ENCODE measurements around the gene MUC20. TPM values are rescaled to one million over a fixed set of nuclear protein-coding genes. Genes with fewer than 3 reads are reported as not detected.
"Not testable (repeated sequence)": the region's sequence is repeated elsewhere in the genome, so short reads cannot be mapped to it uniquely, and the experiment has no call there.

Gene MUC20
- total RNA-seq, 6 experiments from 2014 or later: 0.11 to 0.17 (median 0.14) TPM; not detected in 3

- Mint-ChIP-seq H3K36me3 (ENCODE audit: low read depth) (no peaks in the 10 kb centered on the region), H3K4me3 (no peak overlapping the region), H3K9me3 (no peaks in the 10 kb centered on the region), H3K4me1 (ENCODE audit: low read depth) (peaks cover 9% of the 10 kb centered on the region), H3K27me3 (ENCODE audit: insufficient read depth) (peaks cover 4% of the 10 kb centered on the region), H3K27ac (no peak overlapping the region)
- DNase-seq: no peak
- TF ChIP-seq CTCF (IDR thresholded peaks at IDR 0.05): no peak
Observed at GRCh38 chr3:195709676-195710085, 11.1 kb upstream of the MUC20 start.

- not testable (repeated sequence) for H3K4me3 Mint-ChIP-seq; H3K9me3 Mint-ChIP-seq; H3K4me1 Mint-ChIP-seq (ENCODE audit: low read depth); H3K27me3 Mint-ChIP-seq (ENCODE audit: insufficient read depth); H3K36me3 Mint-ChIP-seq (ENCODE audit: low read depth); H3K27ac Mint-ChIP-seq; DNase-seq
Observed at GRCh38 chr3:195710126-195710905, 10.5 kb upstream of the MUC20 start.

GRCh38 chr3:195711091-195711812, 9.5 kb upstream of the MUC20 start:
- H3K4me1 Mint-ChIP-seq (ENCODE audit: low read depth); DNase-seq; H3K4me3 Mint-ChIP-seq; H3K27me3 Mint-ChIP-seq (ENCODE audit: insufficient read depth); H3K36me3 Mint-ChIP-seq (ENCODE audit: low read depth); H3K27ac Mint-ChIP-seq; H3K9me3 Mint-ChIP-seq: not testable (repeated sequence)

- Mint-ChIP-seq H3K27ac (no peak overlapping the region), H3K4me1 (ENCODE audit: low read depth) (peaks cover 9% of the 10 kb centered on the region), H3K36me3 (ENCODE audit: low read depth) (no peaks in the 10 kb centered on the region), H3K9me3 (no peaks in the 10 kb centered on the region), H3K27me3 (ENCODE audit: insufficient read depth) (peaks cover 8% of the 10 kb centered on the region), H3K4me3 (no peak overlapping the region)
- TF ChIP-seq CTCF (IDR thresholded peaks at IDR 0.05): no peak
- no peak for DNase-seq
Observed at GRCh38 chr3:195711813-195712534, 8.8 kb upstream of the MUC20 start.

- H3K4me1 Mint-ChIP-seq (ENCODE audit: low read depth); H3K36me3 Mint-ChIP-seq (ENCODE audit: low read depth); H3K27ac Mint-ChIP-seq; DNase-seq; H3K9me3 Mint-ChIP-seq; H3K4me3 Mint-ChIP-seq: not testable (repeated sequence)
- H3K27me3 Mint-ChIP-seq (ENCODE audit: insufficient read depth): peaks cover 12% of the 10 kb centered on the region
Observed at GRCh38 chr3:195712535-195712910, 8.3 kb upstream of the MUC20 start.

GRCh38 chr3:195713150-195713549, 7.6 kb upstream of the MUC20 start:
- not testable (repeated sequence) for H3K4me3 Mint-ChIP-seq; DNase-seq; H3K27ac Mint-ChIP-seq; H3K36me3 Mint-ChIP-seq (ENCODE audit: low read depth); H3K9me3 Mint-ChIP-seq; H3K4me1 Mint-ChIP-seq (ENCODE audit: low read depth)
- peaks cover 17% of the 10 kb centered on the region for H3K27me3 Mint-ChIP-seq (ENCODE audit: insufficient read depth)

- TF ChIP-seq CTCF (IDR thresholded peaks at IDR 0.05): no peak
- no peak for DNase-seq
- H3K9me3 Mint-ChIP-seq: no peaks in the 10 kb centered on the region
- peaks cover 23% of the 10 kb centered on the region for H3K27me3 Mint-ChIP-seq (ENCODE audit: insufficient read depth)
- H3K4me3 Mint-ChIP-seq: no peak overlapping the region
- no peak overlapping the region for H3K27ac Mint-ChIP-seq
- no peaks in the 10 kb centered on the region for H3K4me1 Mint-ChIP-seq (ENCODE audit: low read depth)
- no peaks in the 10 kb centered on the region for H3K36me3 Mint-ChIP-seq (ENCODE audit: low read depth)
Observed at GRCh38 chr3:195714380-195715011, 6.3 kb upstream of the MUC20 start.

Measured in HFFc6 (cell line).